HG02884 (cell line): ENCODE results near the gene AARSD1.
"Not testable (repeated sequence)": the region's sequence is repeated elsewhere in the genome, so short reads cannot be mapped to it uniquely, and the experiment has no call there.

Experiments
- ATAC-seq: cut with Tn5 transposase; IDR thresholded peaks from one replicate; pipeline ENCODE4 v1.9.1; 2021; ENCODE audit warnings: mild to moderate bottlenecking, moderate library complexity; ENCODE audit not compliant: unreplicated experiment

The AARSD1 gene

DNA sequence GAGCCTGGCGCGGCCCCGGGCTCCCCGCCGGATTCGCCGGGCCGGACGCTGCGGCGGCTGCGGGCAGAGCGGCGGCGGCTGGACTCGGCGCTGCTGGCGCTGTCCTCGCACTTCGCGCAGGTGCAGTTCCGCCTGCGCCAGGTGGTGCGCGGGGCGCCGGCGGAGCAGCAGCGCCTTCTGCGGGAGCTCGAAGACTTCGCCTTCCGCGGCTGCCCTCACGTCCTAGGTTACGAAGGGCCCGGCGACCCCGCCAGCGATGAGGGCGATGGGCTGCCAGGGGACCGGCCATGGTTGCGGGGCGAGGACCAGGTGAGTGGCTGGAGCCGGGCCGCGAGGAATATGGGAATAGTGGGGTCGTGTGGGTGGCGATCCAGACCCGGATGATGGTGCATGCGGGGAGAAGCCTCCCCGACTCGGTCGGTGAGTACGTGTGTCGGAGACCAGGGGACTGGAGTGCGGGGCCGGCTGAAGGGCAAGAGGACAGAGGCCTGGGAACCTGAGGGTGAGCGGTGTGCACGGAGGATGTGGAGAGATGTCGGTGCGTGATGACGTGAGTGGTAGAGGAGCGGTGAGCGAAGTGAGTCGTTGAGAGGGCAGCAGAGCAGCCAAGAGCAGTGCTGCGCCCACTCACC, 16.6 kb upstream of the AARSD1 start:
- no peak for ATAC-seq

DNA sequence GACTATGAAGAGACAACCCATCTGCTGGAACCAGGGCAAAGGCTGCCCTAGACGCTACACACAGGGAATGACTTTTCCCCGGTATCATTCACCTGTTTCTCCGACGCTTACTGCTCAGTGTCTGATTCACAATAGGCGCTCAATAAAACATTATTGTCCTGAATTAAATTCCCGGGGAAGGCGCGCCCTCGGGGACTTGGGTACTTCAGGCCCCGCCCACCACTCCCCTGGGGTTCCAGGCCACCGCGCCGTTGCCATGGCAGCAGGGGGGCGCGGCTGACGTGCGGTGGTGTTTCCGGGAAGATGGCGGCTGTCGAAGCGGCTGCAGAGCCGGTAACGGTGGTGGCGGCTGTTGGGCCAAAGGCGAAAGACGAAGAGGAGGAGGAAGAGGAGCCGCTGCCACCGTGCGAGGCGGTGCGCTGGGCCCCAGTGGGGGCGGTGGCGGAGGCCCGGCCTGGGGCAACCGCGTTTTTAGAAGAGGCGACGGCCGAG, 16.1 kb upstream of the AARSD1 start, which contains the start of gene RUNDC1:
RUNDC1 (plus strand) TSS at position 292 of the 492 bp plus-strand sequence; CDS start at position 304, 12 bp downstream.
- no peak for ATAC-seq

- ATAC-seq: no peak
Observed at GRCh38 chr17:42979511-42980273, 15.4 kb upstream of the AARSD1 start, which contains the start of gene PTGES3L. TSS of gene PTGES3L (minus strand) at chr17:42980080. CDS start at chr17:42980053, 27 bp downstream.

DNA sequence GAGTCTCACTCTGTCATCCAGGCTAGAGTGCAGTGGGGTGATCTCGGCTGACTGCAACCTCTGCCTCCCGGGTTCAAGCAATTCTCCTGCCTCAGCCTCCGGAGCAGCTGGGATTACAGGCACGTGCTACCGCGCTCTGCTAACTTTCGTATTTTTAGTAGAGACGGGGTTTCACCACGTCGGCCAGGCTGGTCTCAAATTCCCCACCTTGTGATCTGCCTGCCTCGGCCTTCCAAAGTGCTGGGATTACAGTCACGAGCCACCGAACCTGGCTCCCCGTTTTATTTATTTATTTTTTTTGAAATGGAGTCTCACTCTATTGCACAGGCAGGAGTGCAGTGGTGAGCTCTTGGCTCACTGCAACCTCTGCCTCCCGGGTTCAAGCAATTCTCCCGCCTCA, 11.4 kb upstream of the AARSD1 start:
- ATAC-seq: not testable (repeated sequence)

- ATAC-seq: no peak
Observed at GRCh38 chr17:42975265-42975664, 11.0 kb upstream of the AARSD1 start.

- ATAC-seq: not testable (repeated sequence)
Observed at GRCh38 chr17:42973323-42973722, 9.1 kb upstream of the AARSD1 start.

DNA sequence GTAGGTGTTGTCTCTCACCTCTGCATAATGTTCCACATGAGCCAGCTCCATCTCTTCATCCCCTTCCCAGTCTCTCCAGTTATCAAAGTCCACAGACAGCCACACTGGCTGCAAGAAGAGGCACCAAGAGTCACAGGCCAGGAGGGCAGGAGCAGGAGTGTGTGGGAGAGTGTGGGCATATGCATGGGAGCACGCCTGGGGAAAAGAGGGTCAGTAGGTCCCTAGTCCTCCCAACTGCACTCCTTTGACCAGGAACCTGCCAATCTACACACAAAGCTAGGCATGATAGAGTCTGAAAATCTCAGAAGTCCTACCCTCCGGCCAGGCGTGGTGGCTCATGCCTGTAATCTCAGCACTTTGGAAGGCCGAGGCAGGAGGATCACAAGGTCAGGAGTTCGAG, 7.3 kb upstream of the AARSD1 start:
- ATAC-seq: no peak

DNA sequence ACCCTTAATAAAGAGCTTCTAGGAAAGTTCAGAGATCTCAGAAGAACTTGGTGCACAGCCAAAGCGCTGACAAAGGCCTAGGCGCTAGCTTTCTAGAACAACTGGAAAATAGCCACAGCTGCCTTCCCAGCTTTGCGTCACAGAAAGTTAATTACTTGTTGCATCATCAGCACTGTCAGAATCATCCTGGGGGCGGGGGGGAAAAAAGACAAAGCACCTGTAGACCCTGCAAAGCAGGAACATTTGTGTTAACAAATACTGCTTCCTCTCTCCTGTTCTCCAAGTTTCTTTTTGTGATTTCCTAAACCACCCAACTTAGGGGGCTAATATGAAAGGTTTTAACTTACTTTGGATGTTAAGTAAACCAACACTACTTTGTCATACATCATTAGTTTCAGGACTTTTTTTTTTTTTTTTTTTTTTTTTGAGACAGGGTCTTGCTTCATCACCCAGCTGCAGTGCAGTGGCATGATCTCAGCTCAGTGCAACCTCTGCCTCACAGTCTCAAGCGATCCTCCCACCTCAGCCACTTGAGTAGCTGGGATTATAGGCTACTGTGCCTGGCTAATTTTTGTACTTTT, 4.8 kb upstream of the AARSD1 start:
- ATAC-seq: no peak

- ATAC-seq: no peak
Observed at GRCh38 chr17:42967925-42968324, 3.7 kb upstream of the AARSD1 start.

GRCh38 chr17:42953669-42954068, 10.6 kb downstream of the AARSD1 start:
- no peak for ATAC-seq

GRCh38 chr17:42950044-42950783, 14.0 kb downstream of the AARSD1 start:
- ATAC-seq: no peak

DNA sequence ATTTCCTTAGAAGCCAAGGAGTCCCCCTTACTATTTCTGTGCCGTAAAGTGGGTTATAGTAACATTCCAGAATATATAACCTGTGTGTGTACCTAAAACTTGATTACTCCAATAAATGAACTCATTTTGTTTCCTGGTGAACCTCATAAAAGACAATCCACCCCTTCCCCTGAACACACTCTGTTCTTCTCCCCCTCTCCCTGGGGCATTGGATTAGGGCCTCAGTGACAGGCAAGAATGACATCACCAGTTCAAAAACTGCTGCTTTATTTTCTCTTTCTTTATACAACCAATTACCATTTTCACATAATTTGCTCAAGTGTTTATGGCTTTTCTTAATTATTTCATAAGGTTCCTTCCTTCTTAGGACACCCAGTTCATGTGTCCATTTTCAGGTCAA, 17.4 kb downstream of the AARSD1 start:
- no peak for ATAC-seq

DNA sequence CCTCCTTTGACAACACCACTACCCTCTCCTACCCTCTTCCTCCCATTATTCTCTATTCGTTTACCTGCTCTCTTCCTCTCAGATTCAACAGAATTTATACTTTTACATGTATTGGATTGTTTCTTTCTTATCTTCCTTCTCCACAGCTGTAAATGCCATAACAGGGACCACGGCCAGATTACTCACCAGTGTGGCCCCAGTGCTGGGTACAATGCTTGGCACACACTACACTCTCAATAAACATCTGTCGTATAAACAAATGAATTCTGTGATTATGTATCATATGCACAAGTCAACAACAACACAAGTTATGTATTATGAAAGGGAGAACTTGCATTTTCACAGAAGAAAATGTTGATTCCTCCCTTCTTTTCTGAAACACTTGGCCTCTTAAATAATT, 20.0 kb downstream of the AARSD1 start:
- no peak for ATAC-seq

DNA sequence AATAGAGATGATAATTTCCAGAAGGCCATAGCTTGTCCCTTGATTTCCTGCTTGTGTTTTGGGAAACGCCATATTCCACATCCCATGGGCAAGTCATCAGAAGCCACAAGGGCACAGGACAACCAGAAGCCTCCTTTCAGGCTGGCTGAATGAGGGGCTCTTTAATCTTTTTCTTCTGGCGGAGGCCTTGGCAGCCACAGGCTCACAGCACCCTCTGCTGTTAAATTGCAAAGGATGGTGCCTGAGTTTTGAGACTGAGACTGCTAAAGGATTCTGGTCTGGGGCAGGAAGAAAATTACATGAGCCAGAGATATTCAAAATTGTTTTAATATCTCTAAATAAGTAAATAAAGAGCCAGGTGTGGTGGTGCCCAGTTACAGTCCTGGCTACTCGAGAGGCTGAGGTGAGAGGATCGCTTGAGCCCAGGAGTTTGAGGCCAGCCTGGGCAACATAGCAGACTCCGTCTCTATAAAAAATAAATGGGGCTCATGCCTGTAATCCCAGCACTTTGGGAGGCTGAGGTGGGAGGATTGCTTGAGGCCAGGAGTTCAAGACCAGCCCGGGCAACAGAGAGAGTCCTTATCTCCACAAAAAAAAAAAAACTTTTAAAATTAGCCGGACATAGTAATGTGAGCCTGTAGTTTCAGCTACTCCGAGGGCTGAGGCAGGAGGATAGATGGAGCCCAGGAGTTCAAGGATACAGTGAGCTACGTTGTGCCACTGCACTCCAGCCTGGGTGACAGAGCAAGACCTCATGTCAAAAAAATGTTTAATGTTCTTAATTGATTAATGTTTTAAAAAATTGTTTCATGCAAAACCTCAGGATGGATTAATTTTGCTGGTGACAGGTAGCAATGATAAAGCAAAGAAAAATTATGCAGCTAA, 26.3 kb downstream of the AARSD1 start:
- ATAC-seq: no peak

- ATAC-seq: no peak
Observed at GRCh38 chr17:42929497-42929844, 34.8 kb downstream of the AARSD1 start.

DNA sequence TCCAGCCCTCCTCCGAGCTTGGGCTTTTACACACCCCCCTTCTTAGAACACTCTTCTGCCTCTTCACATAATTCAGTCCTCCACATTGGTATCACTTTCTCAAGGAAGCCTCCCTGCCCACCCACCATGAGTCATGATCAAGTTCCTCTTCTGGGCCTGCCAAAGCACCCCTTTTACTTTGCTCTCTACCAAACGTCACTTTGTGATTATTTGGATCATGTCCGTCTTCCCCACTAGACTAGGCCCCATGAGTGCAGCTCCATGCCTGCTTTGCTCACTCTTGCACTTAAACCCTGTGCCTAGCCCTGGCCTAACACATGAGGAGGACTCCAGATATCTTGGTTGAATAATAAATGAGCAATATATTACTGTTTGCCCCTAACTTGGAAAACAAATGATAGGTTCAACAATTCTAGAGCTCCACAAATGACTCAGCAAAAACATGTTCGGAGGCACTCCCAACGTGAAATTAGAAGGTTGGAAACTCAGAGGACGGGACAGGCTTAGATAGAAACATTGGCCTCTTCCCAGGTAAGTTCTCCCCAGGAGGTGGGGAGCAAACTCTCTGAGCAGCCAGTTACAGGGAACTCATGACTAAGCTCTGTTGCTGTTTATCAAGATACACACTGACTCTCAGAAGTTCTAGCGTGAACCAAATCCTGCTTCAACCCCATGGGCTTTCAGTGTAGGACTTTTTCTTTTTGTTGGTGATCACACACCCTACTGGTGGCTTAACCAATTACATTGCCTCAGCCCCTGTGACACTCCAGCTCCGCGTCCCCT, 35.3 kb downstream of the AARSD1 start:
- no peak for ATAC-seq

DNA sequence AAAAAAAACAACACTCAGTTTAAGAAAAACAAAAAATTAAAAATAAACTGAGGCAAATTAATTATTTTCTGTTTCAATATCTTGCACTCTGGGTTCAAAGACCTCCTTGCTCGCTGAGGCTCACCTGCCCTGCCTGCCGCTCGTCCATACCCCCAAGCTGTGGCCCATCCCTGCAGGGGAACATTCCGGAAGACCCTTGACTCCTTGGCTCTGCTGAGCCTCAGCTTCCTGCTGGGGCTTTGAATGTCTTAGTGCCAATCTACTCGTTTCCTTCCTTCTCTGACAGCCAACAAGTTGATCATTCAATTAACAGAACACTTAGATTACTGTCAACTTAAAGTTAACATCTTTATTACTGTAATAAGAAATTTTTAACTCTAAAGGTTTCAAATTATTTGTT, 39.4 kb downstream of the AARSD1 start:
- no peak for ATAC-seq

DNA sequence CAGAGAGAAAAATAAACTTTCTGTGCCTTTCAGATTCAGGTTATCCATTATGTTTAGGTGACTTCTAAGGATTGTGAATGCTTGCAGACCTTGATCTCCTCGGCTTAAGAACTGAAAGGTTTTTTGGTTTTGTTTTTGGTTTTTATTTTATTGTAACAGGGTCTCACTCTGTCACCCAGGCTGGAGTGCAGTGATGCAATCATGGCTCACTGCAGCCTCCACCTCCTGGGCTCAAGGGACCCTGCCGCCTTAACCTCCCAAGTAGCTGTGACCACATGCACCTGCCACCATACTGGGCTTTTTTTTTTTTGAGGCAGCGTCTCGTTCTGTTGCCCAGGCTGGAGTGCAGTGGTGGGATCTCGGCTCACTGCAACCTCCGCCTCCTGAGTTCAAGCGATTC, 40.8 kb downstream of the AARSD1 start:
- ATAC-seq: not testable (repeated sequence)

GRCh38 chr17:42922294-42922693, 42.0 kb downstream of the AARSD1 start:
- ATAC-seq: no peak
